ENCODE results near the gene ACLY. TPM values are rescaled to one million over a fixed set of nuclear protein-coding genes. Genes with fewer than 3 reads are reported as not detected.
"Not testable (repeated sequence)": the region's sequence is repeated elsewhere in the genome, so short reads cannot be mapped to it uniquely, and the experiment has no call there.

Gene ACLY
- total RNA-seq, 1 donor = 159 TPM

- no peak for TF ChIP-seq CTCF (IDR thresholded peaks at IDR 0.05; ENCODE audit: insufficient read depth, low read length)
- DNase-seq (ENCODE audit: low read depth) = no peak
- H3K4me3 ChIP-seq (ENCODE audit: low read depth, low read length) = no peak overlapping the region
Observed at GRCh38 chr17:41939693-41940090, 20.9 kb upstream of the ACLY start.

GRCh38 chr17:41939044-41939692 lies 20.4 kb upstream of the ACLY start:
- DNase-seq (ENCODE audit: low read depth) = no peak
- no peak overlapping the region for H3K4me3 ChIP-seq (ENCODE audit: low read depth, low read length)
- TF ChIP-seq CTCF (IDR thresholded peaks at IDR 0.05; ENCODE audit: insufficient read depth, low read length) = no peak

GRCh38 chr17:41937970-41938954 lies 19.5 kb upstream of the ACLY start:
- H3K4me3 ChIP-seq (ENCODE audit: low read depth, low read length) = no peak overlapping the region
- TF ChIP-seq CTCF (IDR thresholded peaks at IDR 0.05; ENCODE audit: insufficient read depth, low read length) = no peak
- no peak for DNase-seq (ENCODE audit: low read depth)

- DNase-seq (ENCODE audit: low read depth) = no peak
Observed at GRCh38 chr17:41935641-41936040, 16.9 kb upstream of the ACLY start.

GRCh38 chr17:41932816-41933389 lies 14.2 kb upstream of the ACLY start:
- no peak for TF ChIP-seq CTCF (IDR thresholded peaks at IDR 0.05; ENCODE audit: insufficient read depth, low read length)
- H3K4me3 ChIP-seq (ENCODE audit: low read depth, low read length) = no peak overlapping the region
- no peak for DNase-seq (ENCODE audit: low read depth)

More at GRCh38 chr17:41935641-41936040, 16.9 kb upstream of the ACLY start:
- H3K4me3 ChIP-seq (ENCODE audit: low read depth, low read length) = no peak overlapping the region
- TF ChIP-seq CTCF (IDR thresholded peaks at IDR 0.05; ENCODE audit: insufficient read depth, low read length) = no peak

GRCh38 chr17:41931715-41932114 lies 13.0 kb upstream of the ACLY start:
- not testable (repeated sequence) for DNase-seq (ENCODE audit: low read depth)

GRCh38 chr17:41930833-41931156 lies 12.0 kb upstream of the ACLY start:
- not testable (repeated sequence) for DNase-seq (ENCODE audit: low read depth)
- peak overlapping the region; percentile 74 for H3K4me3 ChIP-seq (ENCODE audit: low read depth, low read length)

More at GRCh38 chr17:41931715-41932114, 13.0 kb upstream of the ACLY start:
- H3K4me3 ChIP-seq (ENCODE audit: low read depth, low read length) = not testable (repeated sequence)
